DMS53 treated with DMSO at 0.1 percent for 48 hours (cell line): Measurements from ENCODE around the gene MACROD2.
"Not testable (repeated sequence)": the region's sequence is repeated elsewhere in the genome, so short reads cannot be mapped to it uniquely, and the experiment has no call there.

Experiments
- DNase-seq: peaks from one replicate; lab custom pipeline; 2025; ENCODE audit not compliant: unreplicated experiment; lab: John Stamatoyannopoulos, UW

Gene MACROD2

GRCh38 chr20:14178952-14179351 is 183.6 kb downstream of the MACROD2 start:
- DNase-seq: no peak

- peak; percentile 24 for DNase-seq
These were observed 194.6 kb downstream of the MACROD2 start for GRCh38 chr20:14189794-14190402.

DNA sequence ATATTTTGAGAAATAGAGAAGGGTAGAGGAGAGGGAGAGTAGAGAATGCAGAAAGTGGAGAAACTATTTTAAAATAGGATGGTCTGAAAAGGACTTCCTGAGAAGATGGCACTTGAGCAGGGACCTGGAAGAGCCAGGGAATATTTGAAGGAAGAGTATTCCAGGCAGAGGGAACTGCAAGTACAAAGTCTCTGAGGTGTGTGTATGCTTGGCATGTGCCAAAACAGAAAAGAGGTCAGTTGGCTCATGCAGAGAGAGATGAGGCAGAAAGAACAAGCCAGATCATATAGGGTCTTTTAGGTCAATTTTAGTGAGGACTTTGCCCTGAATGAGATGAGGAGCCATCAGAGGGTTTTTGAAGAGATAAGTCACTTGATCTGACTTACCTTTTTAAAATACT is 196.2 kb downstream of the MACROD2 start:
- no peak for DNase-seq

DNA sequence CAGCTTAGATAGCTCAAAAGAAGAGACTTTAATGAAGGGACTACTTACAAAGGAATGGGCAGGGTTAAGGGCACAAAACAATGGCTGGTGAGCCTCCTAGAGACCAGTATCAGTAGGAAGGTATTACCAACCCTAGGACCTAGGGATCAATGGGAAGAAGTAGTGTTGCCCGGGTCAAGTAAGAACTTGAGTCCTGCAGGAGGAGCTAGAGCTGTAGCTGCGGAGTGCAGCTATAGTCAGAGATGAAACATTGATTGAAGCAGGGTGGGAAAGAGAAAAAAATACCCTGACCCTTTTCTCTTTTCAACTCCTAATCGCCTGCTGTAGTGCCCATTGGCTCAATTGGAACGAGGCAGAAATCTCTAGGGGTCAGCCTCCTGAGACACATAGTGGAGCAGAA is 198.1 kb downstream of the MACROD2 start:
- no peak for DNase-seq

DNA sequence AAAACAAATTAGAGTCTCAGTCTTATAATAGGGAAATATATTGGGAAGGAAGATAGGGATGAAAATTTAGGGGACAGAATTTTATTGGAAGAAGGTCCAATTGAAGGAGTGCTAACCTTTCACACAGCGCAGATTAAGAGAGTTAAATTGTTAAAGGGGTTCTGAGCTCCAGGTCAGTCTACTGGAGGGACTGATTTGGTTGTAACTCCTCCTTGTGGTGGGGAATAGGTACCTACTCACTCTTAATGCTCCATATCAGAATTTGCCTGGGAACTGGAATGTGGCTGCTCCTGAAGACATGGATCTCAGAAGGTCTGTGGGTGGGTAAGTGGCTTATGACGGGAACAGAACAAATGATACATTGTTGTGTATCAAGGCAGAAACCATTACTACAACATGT is 198.6 kb downstream of the MACROD2 start:
- DNase-seq: no peak

DNA sequence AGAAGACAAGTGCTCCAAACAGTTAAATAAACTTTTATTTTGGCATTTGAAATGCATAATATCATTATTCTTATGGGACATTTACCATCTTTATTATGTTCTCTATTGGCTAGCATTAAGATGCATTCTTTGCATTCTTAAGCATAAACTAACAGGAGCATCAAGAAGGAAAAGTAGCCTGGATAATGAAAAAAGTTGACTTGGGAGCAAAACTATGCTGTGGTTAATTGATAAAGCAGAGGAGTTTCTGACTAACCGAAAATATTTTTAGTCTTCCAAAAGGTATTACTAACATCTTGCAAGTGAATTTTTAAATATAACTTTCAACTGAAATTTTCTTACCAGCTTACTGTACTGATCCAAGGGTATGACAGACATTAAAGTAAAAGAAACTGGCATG is 201.8 kb downstream of the MACROD2 start:
- no peak for DNase-seq

GRCh38 chr20:14198416-14198815 is 203.1 kb downstream of the MACROD2 start:
- DNase-seq: no peak

- DNase-seq: no peak
These were observed 203.8 kb downstream of the MACROD2 start for GRCh38 chr20:14199111-14199510.

DNA sequence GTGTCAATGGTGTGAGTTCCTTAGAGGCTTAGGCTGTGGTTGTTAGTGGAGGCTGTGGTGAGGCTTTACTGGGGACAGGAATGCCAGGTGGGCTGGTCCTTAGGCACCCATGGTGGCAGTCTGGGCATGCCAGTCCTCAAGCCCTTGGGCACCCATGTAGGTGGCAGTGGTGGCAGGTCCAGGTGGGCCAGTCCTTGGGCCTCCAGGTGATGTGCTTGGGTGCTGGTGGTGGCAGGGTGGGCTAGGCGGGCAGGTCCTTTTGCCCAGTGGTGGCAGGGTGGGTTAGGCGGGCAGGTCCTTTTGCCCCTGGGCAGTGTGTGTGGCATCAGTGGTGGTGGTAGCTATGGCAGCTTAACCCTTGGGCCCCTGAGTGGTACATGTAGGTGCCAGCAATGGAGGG is 208.3 kb downstream of the MACROD2 start:
- no peak for DNase-seq

DNA sequence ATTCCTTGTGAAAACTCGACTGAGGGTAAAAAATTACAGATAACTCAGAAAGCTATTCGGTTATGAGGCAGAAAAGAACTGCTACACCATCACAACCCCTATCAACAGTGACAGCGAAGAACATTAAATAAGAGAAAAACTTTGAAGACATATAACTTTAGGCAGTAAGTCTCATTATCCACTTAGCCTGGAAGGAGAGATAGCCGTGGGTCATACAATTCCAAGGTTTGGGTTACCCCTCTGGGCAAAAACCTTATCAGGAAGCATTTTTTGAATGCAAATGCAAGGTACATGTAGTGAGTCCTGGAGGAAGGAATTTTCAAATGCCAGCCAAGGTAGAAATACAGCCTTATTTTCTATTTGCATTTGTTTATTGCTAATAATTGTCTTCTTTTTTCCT is 212.3 kb downstream of the MACROD2 start:
- DNase-seq: no peak

DNA sequence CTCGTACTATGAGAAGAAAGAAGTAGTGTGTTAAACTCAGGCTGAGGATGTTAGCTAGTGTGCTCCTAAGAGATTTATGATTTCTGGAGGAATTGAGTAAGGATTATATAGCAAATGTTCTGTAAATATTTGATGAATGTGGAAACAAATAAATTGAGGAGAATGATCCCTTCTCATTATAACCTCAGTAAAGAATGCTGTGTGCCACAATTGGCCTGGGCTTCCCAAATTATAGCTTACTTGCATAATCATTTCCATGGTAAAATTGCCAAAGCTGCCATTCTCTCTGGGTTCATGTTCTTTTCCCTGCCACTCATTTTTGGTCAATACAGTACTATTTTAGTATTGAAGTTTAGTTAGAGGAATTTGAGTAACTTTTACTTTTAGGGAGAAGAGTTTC is 213.6 kb downstream of the MACROD2 start:
- DNase-seq: no peak

- no peak for DNase-seq
These were observed 214.8 kb downstream of the MACROD2 start for GRCh38 chr20:14210146-14210545.

- no peak for DNase-seq
These were observed 218.7 kb downstream of the MACROD2 start for GRCh38 chr20:14214046-14214445.

DNA sequence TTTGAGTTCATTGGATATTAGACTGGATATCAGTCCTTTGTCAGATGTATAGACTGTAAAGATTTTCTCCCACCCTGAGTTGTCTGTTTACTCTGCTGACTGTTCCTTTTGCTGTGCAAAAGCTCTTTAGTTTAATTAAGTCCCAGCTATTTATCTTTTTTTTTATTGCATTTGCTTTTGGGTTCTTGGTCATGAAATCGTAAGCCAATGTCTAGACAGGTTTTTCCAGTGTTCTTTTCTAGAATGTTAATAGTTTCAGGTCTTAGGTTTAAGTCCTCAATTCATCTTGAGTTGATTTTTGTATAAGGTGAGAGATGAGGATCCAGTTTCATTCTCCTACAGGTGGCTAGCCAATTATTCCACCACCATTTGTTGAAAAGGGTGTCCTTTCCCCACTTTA is 220.6 kb downstream of the MACROD2 start:
- DNase-seq: not testable (repeated sequence)

DNA sequence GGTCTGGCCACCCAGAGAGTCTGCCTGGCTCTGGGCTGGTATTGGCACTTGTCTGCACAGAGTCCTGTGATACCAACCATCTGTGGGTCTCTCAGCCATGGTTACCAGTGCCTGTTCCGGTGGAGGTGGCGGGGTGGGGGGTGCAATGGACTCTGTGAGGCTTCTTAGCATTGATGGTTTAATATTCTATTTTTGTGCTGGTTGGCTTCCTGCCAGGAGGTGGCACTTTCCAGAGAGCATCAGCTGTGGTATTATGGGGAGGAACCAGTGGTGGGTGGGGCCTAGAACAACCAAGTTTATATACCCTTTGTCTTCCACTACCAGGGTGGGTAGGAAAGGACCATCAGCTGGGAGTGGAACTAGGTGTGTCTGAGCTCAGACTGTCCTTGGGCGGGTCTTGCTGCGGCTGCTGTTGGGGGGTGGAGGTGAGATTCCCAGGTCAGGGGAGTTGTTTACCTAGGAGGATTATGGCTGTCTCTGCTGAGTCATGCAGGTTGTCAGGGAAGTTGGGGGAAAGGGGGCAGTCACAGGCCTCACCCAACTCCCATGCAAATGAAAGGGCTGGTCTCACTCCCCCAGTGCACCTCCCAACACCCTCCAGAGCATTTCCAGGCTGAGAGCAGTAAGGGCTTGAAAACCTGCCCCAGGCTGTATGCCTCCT is 224.6 kb downstream of the MACROD2 start:
- DNase-seq: no peak

GRCh38 chr20:14220986-14221385 is 225.7 kb downstream of the MACROD2 start:
- no peak for DNase-seq

- DNase-seq: no peak
These were observed 228.5 kb downstream of the MACROD2 start for GRCh38 chr20:14223806-14224205.

DNA sequence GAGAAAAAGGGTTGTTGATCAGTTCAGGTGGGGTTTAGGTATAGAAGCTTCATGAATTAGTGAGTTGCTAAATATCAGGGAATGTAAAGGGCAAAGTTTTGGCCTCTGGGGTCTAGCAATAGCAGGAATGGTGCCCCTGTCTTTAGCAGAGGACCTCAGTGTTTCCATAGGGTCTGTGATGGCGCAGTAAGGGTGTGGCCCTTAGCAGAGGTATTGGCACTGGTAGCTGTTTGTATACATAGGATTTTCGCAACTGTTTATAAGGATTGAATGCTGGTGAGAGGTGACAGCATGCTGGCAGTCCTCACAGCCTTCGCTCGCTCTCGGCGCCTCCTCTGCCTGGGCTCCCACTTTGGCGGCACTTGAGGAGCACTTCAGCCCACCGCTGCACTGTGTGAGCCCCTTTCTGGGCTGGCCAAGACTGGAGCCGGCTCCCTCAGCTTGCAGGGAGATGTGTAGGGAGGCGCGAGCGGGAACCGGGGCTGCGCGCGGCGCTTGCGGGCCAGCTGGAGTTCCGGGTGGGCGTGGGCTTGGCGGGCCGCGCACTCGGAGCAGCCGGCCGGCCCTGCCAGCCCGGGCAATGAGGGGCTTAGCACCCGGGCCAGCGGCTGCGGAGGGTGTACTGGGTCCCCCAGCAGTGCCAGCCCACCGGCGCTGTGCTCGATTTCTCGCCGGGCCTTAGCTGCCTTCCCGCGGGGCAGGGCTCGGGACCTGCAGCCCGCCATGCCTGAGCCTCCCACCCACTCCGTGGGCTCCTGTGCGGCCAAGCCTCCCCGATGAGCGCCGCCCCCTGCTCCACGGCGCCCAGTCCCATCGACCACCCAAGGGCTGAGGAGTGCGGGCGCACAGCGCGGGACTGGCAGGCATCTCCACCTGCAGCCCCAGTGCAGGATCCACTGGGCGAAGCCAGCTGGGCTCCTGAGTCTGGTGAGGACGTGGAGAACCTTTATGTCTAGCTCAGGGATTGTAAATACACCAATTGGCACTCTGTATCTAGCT is 231.0 kb downstream of the MACROD2 start:
- DNase-seq: peak; percentile 7

DNA sequence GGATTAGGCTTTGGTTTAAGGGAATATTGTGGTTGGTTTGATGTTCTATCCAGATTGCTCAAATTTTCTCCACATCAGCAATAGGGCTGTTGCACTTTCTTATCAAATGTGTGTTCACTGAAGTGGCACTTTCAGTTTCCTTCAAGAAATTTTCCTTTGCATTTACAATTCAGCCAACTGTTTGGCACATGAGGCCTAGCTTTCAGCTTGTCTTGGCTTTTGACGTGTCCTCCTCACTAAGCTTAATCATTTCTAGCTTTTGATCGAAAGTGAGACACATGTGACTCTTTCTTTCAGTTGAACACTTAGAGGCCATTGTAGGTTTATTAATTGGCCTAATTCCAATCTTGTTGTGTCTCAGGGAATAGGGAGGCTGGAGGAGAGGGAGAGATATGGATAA is 237.3 kb downstream of the MACROD2 start:
- DNase-seq: no peak

- no peak for DNase-seq
These were observed 239.5 kb downstream of the MACROD2 start for GRCh38 chr20:14234666-14235295.

DNA sequence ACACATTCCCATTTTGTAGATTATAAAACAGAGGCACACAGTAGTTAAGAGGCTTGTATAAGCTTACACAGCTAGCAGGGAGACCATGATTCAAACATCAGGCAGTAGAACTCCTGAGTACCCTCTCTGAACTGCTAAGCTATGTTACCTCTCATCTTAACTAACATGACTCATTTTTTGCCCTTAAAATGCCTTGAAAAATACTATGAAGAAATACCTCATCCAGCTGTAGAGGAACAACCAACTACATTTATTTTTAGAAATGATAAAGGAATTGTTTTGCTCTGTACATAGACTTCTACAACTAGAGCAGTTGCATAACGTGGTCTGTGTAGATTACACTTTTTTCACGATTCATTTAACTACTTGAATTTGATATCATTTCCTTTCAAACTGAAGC is 240.0 kb downstream of the MACROD2 start:
- DNase-seq: no peak
